ENCODE measurements around the gene RSPH1. TPM values are rescaled to one million over a fixed set of nuclear protein-coding genes. Genes with fewer than 3 reads are reported as not detected.

RSPH1 gene
- total and polyA plus RNA-seq, 4 donors: 0.09 to 0.17 (median 0.16) TPM; not detected in 1

DNA sequence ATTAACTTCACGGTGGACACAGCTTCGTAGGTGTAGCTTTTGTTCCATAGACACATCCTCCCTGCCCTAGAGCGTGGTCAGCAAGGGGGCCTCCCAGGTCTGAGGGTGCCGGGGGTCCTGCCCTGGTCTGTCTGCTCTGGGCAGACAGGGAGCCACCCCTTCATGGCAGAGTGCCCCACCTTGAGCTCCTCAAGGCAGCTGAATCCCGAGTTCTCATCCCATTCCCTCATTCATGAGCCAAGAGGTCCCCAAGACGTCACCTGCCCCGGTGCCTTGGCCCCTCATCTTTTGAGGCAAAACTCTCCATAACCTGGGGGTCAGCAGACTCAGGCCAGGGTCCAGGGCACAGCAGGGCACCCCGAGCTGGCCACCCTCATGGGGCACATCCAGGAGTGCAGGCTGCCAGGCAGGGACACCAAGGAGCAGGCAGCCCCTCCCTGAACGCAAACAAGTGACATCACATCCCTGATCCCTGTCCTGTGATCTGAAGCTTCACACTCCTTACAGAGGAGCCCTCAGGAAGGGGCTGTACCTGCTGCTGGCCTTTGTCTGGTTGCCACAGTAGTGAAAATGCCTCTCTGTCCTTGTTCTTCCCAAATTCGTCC is 69.0 kb downstream of the RSPH1 start:
- H3K27ac ChIP-seq (ENCODE audit: low read depth in 1 of 2, low read length in 2 of 2): no peak overlapping the region
- DNase-seq (ENCODE audit: low spot score): no peak
- no peaks in the 10 kb centered on the region for H3K4me1 ChIP-seq (ENCODE audit: control insufficient read depth in 4 of 4, insufficient read depth in 4 of 4, low read length in 3 of 4)
- TF ChIP-seq YY1 (IDR thresholded peaks at IDR 0.05) (no peak), HNF4A (conservative IDR thresholded peaks at IDR 0.05) (no peak), NR2F2 (IDR thresholded peaks at IDR 0.05) (no peak), FOXA2 (IDR thresholded peaks at IDR 0.05) (no peak), RAD21 (IDR thresholded peaks at IDR 0.05) (no peak), CTCF (IDR thresholded peaks at IDR 0.05; ENCODE audit: low read depth, low read length, missing input control) (no peak), MAX (IDR thresholded peaks at IDR 0.05) (no peak), HNF4G (IDR thresholded peaks at IDR 0.05) (no peak), EGR1 (IDR thresholded peaks at IDR 0.05; ENCODE audit: low read depth in 2 of 2) (no peak), FOXA1 (IDR thresholded peaks at IDR 0.05) (no peak), JUND (IDR thresholded peaks at IDR 0.05) (no peak), REST (IDR thresholded peaks at IDR 0.05) (no peak), GABPA (IDR thresholded peaks at IDR 0.05 in 1 of 2, conservative IDR thresholded peaks at IDR 0.05 in 1 of 2) (no peak), RXRA (IDR thresholded peaks at IDR 0.05) (no peak), TAF1 (conservative IDR thresholded peaks at IDR 0.05) (no peak)
- TF ChIP-seq, protein P1, sequence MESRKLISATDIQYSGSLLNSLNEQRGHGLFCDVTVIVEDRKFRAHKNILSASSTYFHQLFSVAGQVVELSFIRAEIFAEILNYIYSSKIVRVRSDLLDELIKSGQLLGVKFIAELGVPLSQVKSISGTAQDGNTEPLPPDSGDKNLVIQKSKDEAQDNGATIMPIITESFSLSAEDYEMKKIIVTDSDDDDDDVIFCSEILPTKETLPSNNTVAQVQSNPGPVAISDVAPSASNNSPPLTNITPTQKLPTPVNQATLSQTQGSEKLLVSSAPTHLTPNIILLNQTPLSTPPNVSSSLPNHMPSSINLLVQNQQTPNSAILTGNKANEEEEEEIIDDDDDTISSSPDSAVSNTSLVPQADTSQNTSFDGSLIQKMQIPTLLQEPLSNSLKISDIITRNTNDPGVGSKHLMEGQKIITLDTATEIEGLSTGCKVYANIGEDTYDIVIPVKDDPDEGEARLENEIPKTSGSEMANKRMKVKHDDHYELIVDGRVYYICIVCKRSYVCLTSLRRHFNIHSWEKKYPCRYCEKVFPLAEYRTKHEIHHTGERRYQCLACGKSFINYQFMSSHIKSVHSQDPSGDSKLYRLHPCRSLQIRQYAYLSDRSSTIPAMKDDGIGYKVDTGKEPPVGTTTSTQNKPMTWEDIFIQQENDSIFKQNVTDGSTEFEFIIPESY (IDR thresholded peaks at IDR 0.05): no peak
- TF ChIP-seq, protein P2, sequence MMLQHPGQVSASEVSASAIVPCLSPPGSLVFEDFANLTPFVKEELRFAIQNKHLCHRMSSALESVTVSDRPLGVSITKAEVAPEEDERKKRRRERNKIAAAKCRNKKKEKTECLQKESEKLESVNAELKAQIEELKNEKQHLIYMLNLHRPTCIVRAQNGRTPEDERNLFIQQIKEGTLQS (IDR thresholded peaks at IDR 0.05): no peak
- WGBS: 88% methylated on average over 10 of the region's 10 CpGs
- H3K36me3 ChIP-seq (ENCODE audit: control insufficient read depth in 4 of 4, insufficient read depth in 3 of 4, low read depth in 1 of 4, low read length in 3 of 4): no peaks in the 10 kb centered on the region
- no peak overlapping the region for H3K4me3 ChIP-seq (ENCODE audit: low read depth in 1 of 3, low read length in 3 of 3)
- no peak overlapping the region for H3K9ac ChIP-seq (ENCODE audit: low read depth in 1 of 2, low read length in 2 of 2)
- H3K27me3 ChIP-seq (ENCODE audit: control insufficient read depth in 4 of 4, insufficient read depth in 4 of 4, low read length in 3 of 4): no peaks in the 10 kb centered on the region
- no peaks in the 10 kb centered on the region for H3K9me3 ChIP-seq (ENCODE audit: control insufficient read depth in 4 of 4, low read length in 3 of 4)
